ENCODE data around the gene CAPNS1.
"Not testable (repeated sequence)": the region's sequence is repeated elsewhere in the genome, so short reads cannot be mapped to it uniquely, and the experiment has no call there.

CAPNS1 gene

DNA sequence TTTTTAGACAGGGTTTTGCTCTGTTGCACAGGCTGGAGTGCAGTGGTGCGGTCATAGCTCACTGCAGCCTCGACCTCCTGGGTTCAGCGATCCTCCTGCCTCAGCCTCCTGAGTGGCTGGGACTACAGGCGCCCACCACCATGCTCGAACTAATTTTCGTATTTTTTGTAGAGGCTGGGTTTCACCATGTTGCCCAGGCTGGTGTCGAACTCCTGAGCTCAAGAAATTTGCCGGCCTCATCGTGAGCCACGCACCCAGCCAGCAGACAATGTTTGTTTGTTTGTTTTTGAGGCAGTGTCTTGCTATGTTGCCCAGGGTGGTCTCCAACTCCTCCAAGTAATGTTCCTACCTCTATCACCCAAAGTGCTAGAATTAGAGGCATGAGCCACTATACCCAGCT lies 13.3 kb downstream of the CAPNS1 start:
- Histone ChIP-seq H3K27me3 (no peaks in the 10 kb centered on the region), H3K9me3 (no peaks in the 10 kb centered on the region), H3K27ac (no peak overlapping the region), H3K4me1 (ENCODE audit: control insufficient read depth in 1 of 2, insufficient read depth in 1 of 2, low read depth in 1 of 2, low read length in 1 of 2) (peaks cover 0 to 10% of the 10 kb centered on the region in 2 experiments), H3K36me3 (peaks cover 36% of the 10 kb centered on the region), H3K4me3 (ENCODE audit: low read depth in 1 of 2, low read length in 1 of 2) (no peak overlapping the region)
- TF ChIP-seq, protein P1, sequence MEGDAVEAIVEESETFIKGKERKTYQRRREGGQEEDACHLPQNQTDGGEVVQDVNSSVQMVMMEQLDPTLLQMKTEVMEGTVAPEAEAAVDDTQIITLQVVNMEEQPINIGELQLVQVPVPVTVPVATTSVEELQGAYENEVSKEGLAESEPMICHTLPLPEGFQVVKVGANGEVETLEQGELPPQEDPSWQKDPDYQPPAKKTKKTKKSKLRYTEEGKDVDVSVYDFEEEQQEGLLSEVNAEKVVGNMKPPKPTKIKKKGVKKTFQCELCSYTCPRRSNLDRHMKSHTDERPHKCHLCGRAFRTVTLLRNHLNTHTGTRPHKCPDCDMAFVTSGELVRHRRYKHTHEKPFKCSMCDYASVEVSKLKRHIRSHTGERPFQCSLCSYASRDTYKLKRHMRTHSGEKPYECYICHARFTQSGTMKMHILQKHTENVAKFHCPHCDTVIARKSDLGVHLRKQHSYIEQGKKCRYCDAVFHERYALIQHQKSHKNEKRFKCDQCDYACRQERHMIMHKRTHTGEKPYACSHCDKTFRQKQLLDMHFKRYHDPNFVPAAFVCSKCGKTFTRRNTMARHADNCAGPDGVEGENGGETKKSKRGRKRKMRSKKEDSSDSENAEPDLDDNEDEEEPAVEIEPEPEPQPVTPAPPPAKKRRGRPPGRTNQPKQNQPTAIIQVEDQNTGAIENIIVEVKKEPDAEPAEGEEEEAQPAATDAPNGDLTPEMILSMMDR (IDR thresholded peaks at IDR 0.05), result no peak

DNA sequence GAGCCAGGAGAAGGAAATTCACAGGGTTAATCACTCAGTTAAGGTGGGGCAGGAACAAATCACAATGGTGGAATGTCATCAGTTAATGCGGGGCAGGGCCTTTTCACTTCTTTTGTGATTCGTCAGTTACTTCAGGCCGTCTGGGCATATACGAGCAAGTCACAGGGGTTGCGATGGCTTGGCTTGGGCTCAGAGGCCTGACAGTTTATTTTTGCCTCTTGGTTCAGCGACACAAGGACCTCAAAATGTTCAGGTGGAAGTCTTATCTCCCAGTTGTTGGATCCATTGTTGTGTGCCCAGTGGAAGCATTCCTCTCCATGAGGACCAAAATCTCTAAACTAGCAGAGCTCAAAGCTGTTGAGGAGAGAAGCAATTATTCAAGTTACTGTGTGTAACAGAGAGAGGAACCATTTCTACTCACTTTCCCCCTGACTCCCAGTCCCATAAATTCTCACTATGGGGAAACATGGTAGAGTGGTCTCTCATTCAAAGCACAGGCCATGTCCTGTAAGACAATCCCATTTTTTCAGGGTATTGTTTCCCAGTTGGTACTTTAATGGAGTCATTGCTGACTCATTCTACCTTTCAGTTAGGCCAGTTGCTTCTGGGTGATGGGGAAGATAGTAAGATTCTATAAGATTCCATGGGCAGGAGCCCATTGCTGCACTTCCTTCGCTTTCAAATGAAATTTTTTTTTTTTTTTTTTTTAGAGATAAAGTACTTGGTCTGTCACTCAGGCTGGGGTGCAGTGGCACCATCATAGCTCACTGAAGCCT lies 21.1 kb downstream of the CAPNS1 start:
- Histone ChIP-seq H3K4me3 (ENCODE audit: low read depth in 1 of 2, low read length in 1 of 2) (no peak overlapping the region), H3K9me3 (no peaks in the 10 kb centered on the region), H3K27ac (no peak overlapping the region), H3K4me1 (ENCODE audit: control insufficient read depth in 1 of 2, insufficient read depth in 1 of 2, low read depth in 1 of 2, low read length in 1 of 2) (no peaks in the 10 kb centered on the region), H3K27me3 (no peaks in the 10 kb centered on the region), H3K36me3 (peaks cover 6% of the 10 kb centered on the region)
- TF ChIP-seq, protein P1 (IDR thresholded peaks at IDR 0.05), result no peak

DNA sequence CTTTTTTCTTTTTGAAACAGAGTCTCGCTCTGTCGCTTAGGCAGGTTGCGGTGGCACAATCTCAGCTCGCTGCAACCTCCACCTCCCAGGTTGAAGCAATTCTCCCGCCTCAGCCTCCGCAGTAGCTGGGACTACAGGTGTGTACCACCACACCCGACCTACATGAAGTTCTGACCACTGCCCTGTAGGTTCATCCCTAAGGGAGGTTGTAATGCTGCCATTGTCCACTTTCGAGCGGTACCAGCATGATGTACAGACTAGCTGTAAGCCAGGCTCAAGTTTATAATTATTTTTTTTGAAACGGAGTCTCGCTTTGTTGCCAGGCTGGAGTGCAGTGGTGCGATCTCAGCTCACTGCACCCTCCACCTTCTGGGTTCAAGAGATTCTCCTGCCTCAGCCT lies 23.9 kb downstream of the CAPNS1 start:
- H3K27ac ChIP-seq, result no peak overlapping the region
- TF ChIP-seq, protein P1 (IDR thresholded peaks at IDR 0.05), result no peak
- no peaks in the 10 kb centered on the region for H3K27me3 ChIP-seq
- no peaks in the 10 kb centered on the region for H3K9me3 ChIP-seq
- no peaks in the 10 kb centered on the region for H3K4me1 ChIP-seq (ENCODE audit: control insufficient read depth in 1 of 2, insufficient read depth in 1 of 2, low read depth in 1 of 2, low read length in 1 of 2)
- peaks cover 6% of the 10 kb centered on the region for H3K36me3 ChIP-seq
- H3K4me3 ChIP-seq (ENCODE audit: low read depth in 1 of 2, low read length in 1 of 2), result no peak overlapping the region

DNA sequence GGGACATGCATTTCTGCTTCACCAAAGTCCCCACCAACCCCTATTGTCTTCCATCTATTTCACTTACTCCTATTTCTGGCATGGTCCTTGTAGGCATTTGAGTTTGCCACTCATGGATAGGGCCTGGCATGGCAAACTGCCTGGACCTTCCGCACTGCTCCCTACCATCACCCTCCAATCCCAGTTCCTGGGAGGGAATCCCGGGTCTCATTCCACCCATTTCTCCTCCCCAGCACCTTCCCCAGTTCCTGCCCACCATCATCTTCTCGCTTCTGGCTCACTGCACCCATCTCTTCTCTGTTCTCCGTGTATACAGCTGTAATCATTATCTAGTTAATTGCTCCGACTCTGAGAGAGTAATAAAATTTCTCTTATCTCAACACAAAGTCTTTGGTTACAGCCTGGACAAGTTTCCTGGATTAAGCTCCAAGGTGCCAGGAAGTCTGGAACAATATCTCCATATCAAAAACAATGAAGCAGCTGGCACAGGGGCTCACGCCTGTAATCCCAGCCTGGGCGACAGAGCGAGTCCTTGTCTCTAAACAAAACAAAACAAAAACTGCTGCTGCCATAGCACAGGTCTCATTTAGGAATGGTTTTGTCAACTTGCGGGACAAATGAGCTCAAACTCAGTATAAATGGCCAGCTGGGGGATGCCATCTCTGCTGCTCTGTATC lies 29.4 kb downstream of the CAPNS1 start:
- TF ChIP-seq, protein P1 (IDR thresholded peaks at IDR 0.05), result no peak
- Histone ChIP-seq H3K27me3 (no peaks in the 10 kb centered on the region), H3K36me3 (no peaks in the 10 kb centered on the region), H3K27ac (no peak overlapping the region), H3K4me1 (ENCODE audit: control insufficient read depth in 1 of 2, insufficient read depth in 1 of 2, low read depth in 1 of 2, low read length in 1 of 2) (peaks cover 4 to 5% of the 10 kb centered on the region in 2 experiments), H3K9me3 (no peaks in the 10 kb centered on the region), H3K4me3 (ENCODE audit: low read depth in 1 of 2, low read length in 1 of 2) (no peak overlapping the region)

DNA sequence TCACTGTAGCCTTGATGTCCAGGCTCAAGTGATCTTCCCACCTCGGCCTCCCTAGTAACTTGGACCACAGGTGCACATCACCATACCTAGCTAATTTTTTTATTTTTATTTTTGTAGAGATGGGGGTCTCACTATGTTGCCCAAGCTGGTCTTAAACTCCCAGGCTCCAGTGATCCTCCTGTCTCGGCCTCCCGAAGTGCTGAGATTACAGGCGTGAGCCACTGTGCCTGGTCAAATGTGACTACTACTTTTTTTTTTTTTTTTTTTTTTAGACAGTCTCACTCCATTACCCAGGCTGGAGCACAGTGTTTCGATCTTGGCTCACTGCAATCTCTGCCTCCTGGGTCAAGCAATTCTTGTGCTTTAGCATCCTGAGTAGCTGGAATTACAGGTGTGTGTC lies 33.0 kb downstream of the CAPNS1 start:
- Histone ChIP-seq H3K4me1 (ENCODE audit: control insufficient read depth in 1 of 2, insufficient read depth in 1 of 2, low read depth in 1 of 2, low read length in 1 of 2) (peaks cover 4 to 5% of the 10 kb centered on the region in 2 experiments), H3K27me3 (no peaks in the 10 kb centered on the region), H3K36me3 (no peaks in the 10 kb centered on the region), H3K4me3 (ENCODE audit: low read depth in 1 of 2, low read length in 1 of 2) (no peak overlapping the region), H3K27ac (no peak overlapping the region), H3K9me3 (no peaks in the 10 kb centered on the region)
- TF ChIP-seq, protein P1 (IDR thresholded peaks at IDR 0.05), result no peak

DNA sequence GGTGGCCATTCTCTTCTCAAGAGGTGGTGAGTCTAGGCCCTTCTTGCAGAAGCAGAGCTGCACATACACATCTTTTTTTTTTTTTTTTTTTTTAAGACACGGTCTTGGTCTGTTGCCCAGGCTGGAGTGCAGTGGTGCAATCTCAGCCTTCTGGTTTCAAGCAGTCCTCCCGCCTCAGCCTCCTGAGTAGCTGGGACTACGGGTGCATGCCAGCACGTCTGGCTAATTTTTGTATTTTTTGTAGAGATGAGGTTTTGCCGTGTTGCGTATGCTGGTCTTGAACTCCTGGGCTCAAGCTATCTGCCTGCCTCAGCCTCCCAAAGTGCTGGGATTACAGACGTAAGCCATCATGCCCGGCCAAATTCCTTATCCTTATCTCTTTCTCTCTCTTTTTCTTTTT lies 34.0 kb downstream of the CAPNS1 start:
- H3K4me3 ChIP-seq (ENCODE audit: low read depth in 1 of 2, low read length in 1 of 2); H3K4me1 ChIP-seq (ENCODE audit: control insufficient read depth in 1 of 2, insufficient read depth in 1 of 2, low read depth in 1 of 2, low read length in 1 of 2); H3K27ac ChIP-seq; H3K27me3 ChIP-seq; H3K9me3 ChIP-seq; H3K36me3 ChIP-seq: not testable (repeated sequence)

DNA sequence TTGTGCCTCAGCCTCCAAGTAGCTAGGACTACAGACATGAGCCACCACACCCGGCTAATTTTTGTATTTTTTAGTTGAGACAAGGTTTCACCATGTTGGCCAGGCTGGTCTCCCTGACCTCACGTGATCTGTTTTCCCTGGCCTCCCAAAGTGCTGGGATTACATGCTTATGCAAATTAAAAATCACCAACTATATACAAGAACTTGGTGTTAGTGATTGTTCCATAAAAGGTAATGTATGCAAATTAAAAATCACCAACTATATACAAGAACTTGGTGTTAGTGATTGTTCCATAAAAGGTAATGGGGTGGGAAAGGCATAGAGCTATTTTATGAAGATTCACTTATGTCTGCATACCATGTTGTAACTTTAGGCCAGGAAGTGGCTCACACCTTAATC lies 39.2 kb downstream of the CAPNS1 start:
- H3K27ac ChIP-seq; H3K4me1 ChIP-seq (ENCODE audit: control insufficient read depth in 1 of 2, insufficient read depth in 1 of 2, low read depth in 1 of 2, low read length in 1 of 2); H3K27me3 ChIP-seq; H3K9me3 ChIP-seq; H3K4me3 ChIP-seq (ENCODE audit: low read depth in 1 of 2, low read length in 1 of 2): not testable (repeated sequence)
- H3K36me3 ChIP-seq, result peaks cover 12% of the 10 kb centered on the region

Data from neutrophil (primary cell).